Endodermal cell (in vitro differentiated cells): Measurements from ENCODE around the gene TOP2A. TPM values are rescaled to one million over a fixed set of nuclear protein-coding genes. Genes with fewer than 3 reads are reported as not detected.

Experiments
- DNase-seq: peaks from one replicate; pipeline ENCODE4 v3.0.0-alpha.2; 2017
- H3K27ac ChIP-seq: 2 replicates; pipeline ENCODE4 v1.5.1; 2013; ENCODE audit warnings: mild to moderate bottlenecking, low read depth, low read length, moderate library complexity
- H3K27me3 ChIP-seq: 2 replicates; pipeline ENCODE4 v1.6.1; 2013; ENCODE audit warnings: mild to moderate bottlenecking, low read length, moderate library complexity; ENCODE audit not compliant: insufficient read depth, control insufficient read depth, poor library complexity, severe bottlenecking
- H3K36me3 ChIP-seq: 2 replicates; pipeline ENCODE4 v1.7.0; 2013; ENCODE audit warnings: mild to moderate bottlenecking, low read length, moderate library complexity; ENCODE audit not compliant: control insufficient read depth, insufficient read depth
- H3K4me1 ChIP-seq: one replicate; pipeline ENCODE4 v1.7.0; 2013; ENCODE audit warnings: low read length; ENCODE audit not compliant: control insufficient read depth, insufficient read depth
- H3K4me3 ChIP-seq: 2 replicates; pipeline ENCODE4 v1.5.1; 2013; ENCODE audit warnings: mild to moderate bottlenecking, low read length, moderate library complexity
- H3K9ac ChIP-seq: 2 replicates; pipeline ENCODE4 v1.6.1; 2013; ENCODE audit warnings: mild to moderate bottlenecking, low read length, moderate library complexity; ENCODE audit not compliant: poor library complexity, severe bottlenecking; ENCODE audit errors: extremely low read depth
- H3K9me3 ChIP-seq: 2 replicates; pipeline ENCODE4 v1.6.1; 2013; ENCODE audit warnings: mild to moderate bottlenecking, low read length, moderate library complexity; ENCODE audit not compliant: control insufficient read depth
- H3K27ac Mint-ChIP-seq: 2 replicates; pipeline ENCODE4 v1.8.0; 2020; ENCODE audit warnings: mixed read lengths
- H3K27me3 Mint-ChIP-seq: 2 replicates; pipeline ENCODE4 v1.8.0; 2021; ENCODE audit warnings: mild to moderate bottlenecking, mixed read lengths; ENCODE audit not compliant: insufficient read depth
- H3K36me3 Mint-ChIP-seq: 2 replicates; pipeline ENCODE4 v1.8.0; 2020; ENCODE audit warnings: low read depth, mixed read lengths
- H3K4me1 Mint-ChIP-seq: 2 replicates; pipeline ENCODE4 v1.8.0; 2020; ENCODE audit warnings: mixed read lengths
- H3K4me3 Mint-ChIP-seq: 2 replicates; pipeline ENCODE4 v1.8.0; 2020; ENCODE audit warnings: mild to moderate bottlenecking, moderate library complexity, mixed read lengths
- H3K9me3 Mint-ChIP-seq: 2 replicates; pipeline ENCODE4 v1.8.0; 2020; ENCODE audit warnings: mild to moderate bottlenecking, mixed read lengths
- CTCF ChIP-seq: fragments of 200-600 bp; sonication (generic); conservative IDR thresholded peaks from 2 replicates; pipeline ENCODE4 v1.5.0; 2021; ENCODE audit warnings: antibody characterized with exemption, mild to moderate bottlenecking
- WGBS, 2 experiments: methylation state at CpG; one replicate each; pipeline versions ENCODE4 v1.1.5 to v1.1.7; 2013; ENCODE audit warnings: missing lambda C conversion rate in 2 of 2, mixed read lengths in 1 of 2; ENCODE audit not compliant: insufficient coverage in 1 of 2, insufficient read length in 1 of 2; 5-methylcytosine and 5-hydroxymethylcytosine counted together
- total RNA-seq, 2 donors: library from RNA; stranded (reverse); fragmentation: NEBNext Ultra II Directional in 1 of 2; extraction: Animal tissue kit (Norgen Biotek cat#: 25700) in 1 of 2; gene quantifications; 2 replicates in 1 of 2; 3 replicates in 1 of 2; pipeline ENCODE4 v1.2.1, GENCODE V29; 2021

The TOP2A gene
- total RNA-seq, 2 donors from 2014 or later, result 173 to 246 TPM

GRCh38 chr17:40341808-40342503, 75.7 kb downstream of the TOP2A start:
- Mint-ChIP-seq H3K4me1 (peaks cover 46% of the 10 kb centered on the region), H3K9me3 (no peaks in the 10 kb centered on the region), H3K36me3 (peaks cover 7% of the 10 kb centered on the region), H3K27me3 (peaks cover 17% of the 10 kb centered on the region), H3K27ac (no peak overlapping the region), H3K4me3 (peak overlapping the region; percentile 72)
- Histone ChIP-seq H3K36me3 (no peaks in the 10 kb centered on the region), H3K9me3 (no peaks in the 10 kb centered on the region), H3K27ac (peak overlapping the region; percentile 64), H3K4me3 (peak overlapping the region; percentile 85), H3K4me1 (peaks cover 21% of the 10 kb centered on the region), H3K9ac (peak overlapping the region; percentile 69), H3K27me3 (no peaks in the 10 kb centered on the region)
- DNase-seq, result peak; percentile 96
- no peak for TF ChIP-seq CTCF
- WGBS, 2 experiments, result 0% methylated on average over 3 to 48 of the region's 55 CpGs

GRCh38 chr17:40340880-40341807, 76.6 kb downstream of the TOP2A start:
- TF ChIP-seq CTCF, result peak; percentile 14
- H3K36me3 Mint-ChIP-seq, result peaks cover 7% of the 10 kb centered on the region
- peaks cover 20% of the 10 kb centered on the region for H3K27me3 Mint-ChIP-seq
- Histone ChIP-seq H3K36me3 (no peaks in the 10 kb centered on the region), H3K27ac (peak overlapping the region; percentile 64), H3K9me3 (no peaks in the 10 kb centered on the region), H3K4me1 (peaks cover 14% of the 10 kb centered on the region), H3K27me3 (no peaks in the 10 kb centered on the region), H3K4me3 (peak overlapping the region; percentile 85), H3K9ac (peak overlapping the region; percentile 69)
- DNase-seq, result peak; percentile 98
- peaks cover 42% of the 10 kb centered on the region for H3K4me1 Mint-ChIP-seq
- no peak overlapping the region for H3K27ac Mint-ChIP-seq
- H3K4me3 Mint-ChIP-seq, result peak overlapping the region; percentile 72
- H3K9me3 Mint-ChIP-seq, result no peaks in the 10 kb centered on the region
- 3% methylated on average over 24 to 48 of the region's 55 CpGs for WGBS, 2 experiments

- Histone ChIP-seq H3K36me3 (no peaks in the 10 kb centered on the region), H3K27me3 (no peaks in the 10 kb centered on the region), H3K4me1 (peaks cover 13% of the 10 kb centered on the region), H3K9me3 (no peaks in the 10 kb centered on the region), H3K9ac (no peak overlapping the region), H3K4me3 (no peak overlapping the region), H3K27ac (no peak overlapping the region)
- no peak for TF ChIP-seq CTCF
- DNase-seq, result no peak
- Mint-ChIP-seq H3K36me3 (peaks cover 7% of the 10 kb centered on the region), H3K4me3 (peak overlapping the region; percentile 72), H3K27ac (no peak overlapping the region), H3K9me3 (no peaks in the 10 kb centered on the region), H3K4me1 (peaks cover 36% of the 10 kb centered on the region), H3K27me3 (peaks cover 20% of the 10 kb centered on the region)
- 100% methylated on average over 1 of the region's 1 CpG for WGBS, 2 experiments
These were observed 77.4 kb downstream of the TOP2A start for GRCh38 chr17:40340327-40340726.
